NCI-H226 (cell line): Measurements from ENCODE around the gene PANX2.
"Not testable (repeated sequence)": the region's sequence is repeated elsewhere in the genome, so short reads cannot be mapped to it uniquely, and the experiment has no call there.

Experiments
- DNase-seq: peaks from one replicate; pipeline ENCODE4 v3.0.0-alpha.2; 2015

PANX2 gene

DNA sequence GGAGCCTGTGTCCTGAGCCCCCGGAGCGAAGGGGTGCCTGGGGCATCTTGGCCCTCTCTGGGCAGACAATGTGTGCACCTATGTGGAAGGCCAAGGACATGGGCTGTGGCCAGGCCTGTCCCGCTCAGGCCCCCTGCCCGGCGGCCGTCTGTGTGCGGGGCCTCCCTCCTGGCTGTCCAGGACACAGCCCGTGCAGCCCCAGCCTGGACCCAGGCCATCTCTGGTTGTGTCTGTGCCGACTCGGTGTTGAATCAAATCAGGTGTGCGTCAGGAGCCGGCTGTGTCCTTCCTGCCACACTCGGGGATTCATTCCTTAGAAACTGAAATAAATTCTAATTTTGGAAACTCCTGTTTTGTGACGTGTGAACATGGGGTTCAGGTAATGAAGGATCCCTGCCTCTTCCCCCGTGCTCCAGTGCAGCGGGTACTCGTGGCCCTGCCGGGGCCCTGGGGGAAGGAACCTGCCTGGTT is 28.8 kb downstream of the PANX2 start:
- no peak for DNase-seq

DNA sequence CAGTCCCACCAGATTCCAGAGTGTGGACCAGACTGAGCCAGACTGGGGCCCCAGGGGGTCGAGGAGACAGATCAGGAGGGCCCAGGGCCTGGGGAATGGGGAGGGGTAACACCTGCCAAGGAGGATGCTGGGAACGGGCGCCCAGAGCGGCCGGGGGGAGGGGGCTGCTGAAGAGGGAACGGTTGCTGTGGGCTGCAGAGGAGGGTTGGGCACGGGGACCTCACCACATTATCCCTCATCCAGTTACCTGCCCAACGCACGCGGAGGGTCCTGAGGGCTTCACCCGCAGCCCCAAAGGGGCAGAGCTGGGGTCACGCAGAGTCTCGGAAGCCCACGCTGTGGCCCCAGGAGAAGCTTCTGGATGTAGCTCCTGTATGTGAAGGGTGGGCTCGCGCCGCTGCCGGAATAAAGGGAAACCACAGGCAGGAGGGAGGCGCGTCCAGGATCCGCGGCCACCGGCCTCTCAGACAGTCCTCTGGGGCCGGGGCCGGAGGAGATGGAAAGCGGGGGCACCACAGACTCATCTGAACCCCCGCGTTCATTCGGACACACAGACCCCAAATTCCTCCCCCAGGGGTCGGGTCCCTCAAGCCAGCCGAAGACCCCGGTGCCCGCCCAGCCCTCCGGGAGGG is 29.4 kb downstream of the PANX2 start:
- DNase-seq = no peak

DNA sequence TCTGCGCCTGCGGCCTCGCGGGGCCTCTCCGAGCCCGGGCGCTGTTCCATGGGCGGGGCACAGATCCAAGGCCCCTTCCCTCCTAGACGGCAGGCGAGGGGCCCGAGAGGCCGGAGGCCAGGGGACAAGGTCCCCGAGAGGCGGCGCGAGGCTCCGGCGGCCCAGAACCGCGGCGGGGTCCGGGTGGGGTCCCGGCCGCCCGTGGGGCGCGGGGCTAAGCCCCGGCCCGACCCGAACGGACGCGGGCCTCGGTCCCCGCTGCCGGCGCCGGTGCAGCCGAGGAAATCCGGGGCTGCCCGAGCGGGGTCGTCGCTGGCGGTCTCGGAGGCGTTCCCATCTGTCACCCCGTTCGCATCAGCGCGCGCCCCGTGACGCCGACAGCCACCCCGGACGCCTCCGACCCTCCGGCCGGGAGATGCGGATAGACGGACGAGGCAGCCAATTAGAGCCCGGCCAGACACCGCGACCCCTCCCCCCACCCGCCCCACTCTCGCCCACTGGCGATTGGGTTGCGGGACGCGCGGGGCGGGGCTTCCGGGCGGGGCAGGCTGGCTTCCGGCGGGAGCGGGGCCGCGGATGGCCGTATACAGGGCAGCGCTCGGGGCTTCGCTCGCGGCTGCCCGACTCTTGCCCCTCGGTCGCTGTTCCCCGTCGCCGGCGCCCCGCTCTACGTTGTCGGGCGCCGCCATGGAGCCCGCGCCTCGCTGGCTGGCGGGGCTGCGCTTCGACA is 30.1 kb downstream of the PANX2 start, which contains the start of gene SELENOO:
TSS of gene SELENOO (plus strand) at position 551 of the 730 bp plus-strand sequence. CDS start at position 577, 26 bp downstream.
- peak; percentile 57 for DNase-seq

- no peak for DNase-seq
Measured at GRCh38 chr22:50201191-50202129, 30.9 kb downstream of the PANX2 start.

DNA sequence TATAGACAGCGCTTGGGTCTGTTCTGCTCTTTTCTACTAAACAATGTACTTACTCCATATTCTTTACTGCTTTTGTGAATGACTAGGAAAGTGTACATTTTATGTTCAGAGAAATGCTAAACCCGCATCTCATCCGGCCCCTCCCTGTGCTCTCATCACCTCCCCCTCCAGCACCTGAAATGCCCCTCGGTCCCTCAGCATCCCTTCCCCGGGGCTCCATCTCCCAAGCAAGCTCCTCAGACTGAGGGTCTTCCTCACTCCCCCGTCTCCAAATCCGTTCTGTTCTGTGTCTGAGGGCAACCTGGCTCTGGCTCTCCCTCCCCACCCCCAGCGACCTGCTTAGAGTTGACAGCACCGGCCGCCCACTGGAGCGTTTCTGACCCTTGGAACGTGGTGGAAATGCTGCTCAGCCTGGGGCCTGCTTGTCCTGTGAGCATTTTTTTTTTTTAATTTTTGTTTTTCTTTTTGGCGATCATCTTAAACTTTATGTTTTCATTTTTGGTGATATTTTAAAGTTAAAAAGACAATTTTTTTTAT is 31.7 kb downstream of the PANX2 start:
- DNase-seq = no peak

DNA sequence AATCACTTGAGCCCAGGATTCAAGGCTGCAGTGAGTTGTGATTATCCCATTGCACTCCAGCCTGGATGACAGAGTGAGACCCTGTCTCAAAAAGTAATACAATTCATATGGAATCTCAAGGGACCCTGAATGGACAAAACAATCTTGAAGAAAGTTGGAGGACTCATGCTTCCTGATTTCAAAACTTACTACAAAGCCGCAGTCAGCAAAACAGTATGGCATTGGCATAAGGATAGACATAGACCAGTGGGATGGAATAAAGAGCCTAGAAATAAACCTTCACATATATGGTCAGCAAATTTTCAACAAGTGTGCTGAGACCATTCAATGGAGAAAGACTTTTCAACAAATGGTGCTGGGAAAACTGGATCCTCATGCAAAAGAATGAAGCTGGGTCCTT is 32.8 kb downstream of the PANX2 start:
- DNase-seq = no peak

- no peak for DNase-seq
Measured at GRCh38 chr22:50204571-50204970, 34.0 kb downstream of the PANX2 start.

- DNase-seq = not testable (repeated sequence)
Measured at GRCh38 chr22:50204998-50205397, 34.5 kb downstream of the PANX2 start.

DNA sequence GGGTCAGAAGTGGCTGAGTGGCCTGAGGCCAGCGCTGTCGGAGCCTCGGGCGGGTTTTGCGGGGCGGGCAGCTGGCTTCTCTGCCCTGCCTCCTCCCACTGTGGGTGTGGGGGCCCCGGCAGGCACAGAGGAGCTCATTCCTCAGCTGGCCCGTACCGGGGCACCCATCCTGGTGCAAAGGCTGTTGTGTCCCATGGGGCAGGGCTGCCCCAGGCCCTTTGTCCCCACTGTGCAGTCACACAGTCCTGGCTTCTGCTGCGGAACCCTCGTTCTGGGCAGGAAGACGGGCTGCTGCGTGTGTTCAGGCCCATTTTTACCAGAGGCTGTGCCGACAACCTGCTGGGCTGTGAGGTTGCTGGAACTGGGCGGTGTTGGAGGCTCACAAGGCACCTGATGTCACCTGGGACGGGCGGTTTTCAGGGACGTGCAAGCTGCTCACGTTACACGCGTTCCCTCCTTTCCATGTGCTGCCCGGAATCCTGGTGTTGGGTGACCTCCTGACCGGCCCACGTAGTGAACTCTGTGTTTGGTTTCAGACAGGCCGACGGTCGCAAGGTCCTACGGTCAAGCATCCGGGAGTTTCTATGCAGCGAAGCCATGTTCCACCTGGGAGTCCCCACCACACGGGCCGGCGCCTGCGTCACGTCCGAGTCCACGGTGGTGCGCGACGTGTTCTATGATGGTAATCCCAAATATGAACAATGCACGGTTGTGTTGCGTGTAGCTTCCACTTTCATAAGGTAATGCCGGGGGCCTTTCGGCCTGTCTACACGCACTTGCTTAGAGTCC is 35.4 kb downstream of the PANX2 start:
- no peak for DNase-seq

DNA sequence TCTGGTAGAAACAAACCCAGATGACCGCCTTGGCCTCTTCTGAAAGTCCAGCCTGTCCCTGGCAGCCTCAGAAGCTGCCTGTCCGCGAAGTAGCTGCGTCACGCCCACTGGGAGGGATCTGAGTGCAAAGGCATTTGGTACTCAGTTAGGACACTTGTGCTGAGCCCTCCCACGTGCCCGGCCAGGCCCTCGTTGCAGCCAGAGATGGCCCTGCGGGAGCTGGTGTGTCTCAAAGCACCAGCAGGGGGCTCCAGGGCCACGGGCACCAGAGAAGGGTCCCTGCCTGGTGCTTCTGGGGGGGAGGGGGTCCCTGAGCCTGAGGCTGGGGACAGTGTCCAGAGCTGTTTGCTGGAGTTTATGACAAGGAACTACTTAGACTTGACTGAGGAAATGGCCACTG is 36.1 kb downstream of the PANX2 start:
- DNase-seq = no peak

GRCh38 chr22:50207383-50208140 is 37.0 kb downstream of the PANX2 start:
- DNase-seq = no peak

- no peak for DNase-seq
Measured at GRCh38 chr22:50208430-50208938, 38.0 kb downstream of the PANX2 start.

- no peak for DNase-seq
Measured at GRCh38 chr22:50208939-50209892, 38.7 kb downstream of the PANX2 start.

DNA sequence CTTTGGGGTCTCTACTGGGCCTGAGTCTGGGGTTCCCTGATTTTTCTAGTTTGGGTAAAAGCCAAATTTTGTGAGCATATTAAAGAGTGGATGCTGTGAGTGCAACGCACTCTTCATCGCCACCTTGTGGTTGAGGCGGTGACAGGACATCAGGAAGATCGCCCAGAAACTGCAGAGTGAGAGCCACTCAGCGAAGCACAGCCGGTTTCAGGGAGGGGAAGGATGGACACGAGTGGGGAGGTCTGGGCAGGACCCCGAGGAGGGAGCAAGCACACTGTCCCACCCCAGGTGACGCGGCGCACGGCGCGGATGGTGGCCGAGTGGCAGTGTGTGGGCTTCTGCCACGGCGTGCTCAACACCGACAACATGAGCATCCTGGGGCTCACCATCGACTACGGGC is 39.4 kb downstream of the PANX2 start:
- DNase-seq = no peak

DNA sequence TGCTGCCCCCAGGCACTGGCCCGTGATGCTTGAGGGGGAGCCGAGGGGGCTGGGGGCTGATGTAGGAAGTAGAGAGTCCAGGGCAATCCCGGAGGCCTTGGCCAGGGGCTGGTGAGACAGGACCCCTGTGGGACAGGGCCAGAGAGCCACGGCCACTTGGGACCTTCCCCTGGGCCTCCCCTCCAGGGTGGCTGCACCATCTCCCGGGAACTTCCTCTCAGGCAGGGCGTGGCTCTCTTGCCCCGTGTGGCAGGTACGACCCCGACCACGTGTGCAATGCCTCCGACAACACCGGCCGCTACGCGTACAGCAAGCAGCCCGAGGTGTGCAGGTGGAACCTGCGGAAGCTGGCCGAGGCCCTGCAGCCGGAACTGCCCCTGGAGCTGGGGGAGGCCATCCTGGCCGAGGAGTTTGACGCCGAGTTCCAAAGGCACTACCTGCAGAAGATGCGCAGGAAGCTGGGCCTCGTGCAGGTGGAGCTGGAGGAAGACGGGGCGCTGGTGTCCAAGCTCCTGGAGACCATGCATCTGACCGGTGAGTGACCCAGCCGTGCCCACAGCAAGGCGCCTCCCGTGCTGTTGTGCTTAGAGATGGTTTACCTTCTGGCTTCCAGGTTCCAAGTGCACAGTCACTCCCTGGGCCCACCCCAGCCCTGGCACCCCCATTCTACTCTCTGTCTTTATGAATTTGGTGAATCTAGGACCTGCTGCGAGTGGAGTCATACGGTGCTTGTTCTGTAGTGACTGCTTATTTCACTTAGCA is 40.0 kb downstream of the PANX2 start:
- no peak for DNase-seq

- DNase-seq = no peak
Measured at GRCh38 chr22:50211147-50211546, 40.6 kb downstream of the PANX2 start.

DNA sequence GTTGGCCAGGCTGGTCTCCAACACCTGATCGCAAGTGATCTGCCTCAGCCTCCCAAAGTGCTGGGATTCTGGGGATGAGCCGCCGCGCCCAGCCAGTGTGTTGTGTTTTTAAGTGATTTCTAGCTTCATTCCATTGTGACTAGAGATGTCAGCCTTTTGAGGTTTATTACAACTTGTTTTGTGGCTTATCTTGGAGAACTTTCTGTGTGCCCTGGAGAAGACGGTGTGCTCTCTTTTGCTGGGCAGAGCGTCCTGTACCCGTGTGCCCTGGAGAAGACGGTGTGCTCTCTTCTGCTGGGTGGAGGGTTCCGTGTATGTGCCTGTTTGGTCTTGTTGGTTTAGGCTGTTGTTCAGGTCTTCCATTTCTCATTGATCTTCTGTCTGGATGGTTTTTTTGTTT is 42.7 kb downstream of the PANX2 start:
- DNase-seq = no peak

- DNase-seq = no peak
Measured at GRCh38 chr22:50215297-50216054, 44.9 kb downstream of the PANX2 start.
